ENCODE measurements around the gene LAMTOR3. TPM values are rescaled to one million over a fixed set of nuclear protein-coding genes. Genes with fewer than 3 reads are reported as not detected.
"Not testable (repeated sequence)": the region's sequence is repeated elsewhere in the genome, so short reads cannot be mapped to it uniquely, and the experiment has no call there.

LAMTOR3 gene
- total RNA-seq, 1 donor from 2014 or later = 28.8 TPM

DNA sequence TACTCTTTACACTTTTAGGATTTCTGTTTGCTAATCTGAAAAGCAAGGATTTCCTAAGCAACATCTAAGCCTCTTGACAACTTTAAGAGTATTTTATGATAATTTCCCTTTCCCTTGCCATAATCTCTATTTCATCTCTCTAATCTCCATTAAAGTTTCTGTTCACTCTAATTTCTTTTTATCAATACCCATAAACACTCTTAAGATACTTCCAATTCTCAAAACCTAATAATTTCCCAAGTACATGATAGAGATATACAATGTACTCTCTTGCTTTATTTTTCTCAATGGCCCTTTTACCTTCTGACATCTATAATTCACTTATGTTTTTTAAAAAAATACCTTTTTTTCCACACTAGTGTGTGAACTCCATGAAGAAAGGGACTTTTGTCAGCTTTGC is 50.8 kb downstream of the LAMTOR3 start:
- no peaks in the 10 kb centered on the region for H3K9me3 Mint-ChIP-seq
- intact Hi-C loops (cut with micrococcal nuclease) = loop anchor here (10.0 kb wide), 1 partner anchor 909 kb away; no protein-coding TSS in a partner anchor
- no peaks in the 10 kb centered on the region for H3K27me3 Mint-ChIP-seq (ENCODE audit: low read depth)
- peaks cover 42% of the 10 kb centered on the region for H3K4me1 Mint-ChIP-seq (ENCODE audit: low read depth)
- no peak overlapping the region for H3K4me3 Mint-ChIP-seq (ENCODE audit: low read depth)
- peaks cover 51% of the 10 kb centered on the region for H3K36me3 Mint-ChIP-seq (ENCODE audit: low read depth)
- no peak for DNase-seq (ENCODE audit: low spot score)
- H3K27ac Mint-ChIP-seq = no peak overlapping the region

DNA sequence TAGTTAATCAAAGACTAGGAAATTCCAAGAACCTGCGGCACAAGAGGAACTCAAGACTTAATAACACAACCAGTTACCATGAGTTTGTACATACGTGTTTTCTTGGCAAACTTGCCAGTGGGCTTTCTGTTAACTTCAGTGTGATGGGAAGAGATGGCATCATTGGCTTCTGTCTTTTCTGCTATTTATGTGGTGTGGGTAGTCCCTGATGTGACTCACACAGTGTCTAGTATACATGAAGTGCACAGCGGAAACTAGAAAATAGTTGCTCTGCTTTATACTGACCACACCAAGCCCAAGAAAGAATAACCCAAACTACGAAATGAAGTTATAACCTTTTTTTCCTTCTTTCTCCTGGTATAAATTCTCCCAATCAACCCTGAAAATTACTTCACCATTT is 53.1 kb downstream of the LAMTOR3 start:
- H3K4me3 Mint-ChIP-seq (ENCODE audit: low read depth) = no peak overlapping the region
- no peaks in the 10 kb centered on the region for H3K27me3 Mint-ChIP-seq (ENCODE audit: low read depth)
- peaks cover 64% of the 10 kb centered on the region for H3K36me3 Mint-ChIP-seq (ENCODE audit: low read depth)
- intact Hi-C loops (cut with micrococcal nuclease) = loop anchor here (10.0 kb wide), 1 partner anchor 906 kb away; no protein-coding TSS in a partner anchor
- peaks cover 21% of the 10 kb centered on the region for H3K4me1 Mint-ChIP-seq (ENCODE audit: low read depth)
- no peak for DNase-seq (ENCODE audit: low spot score)
- H3K9me3 Mint-ChIP-seq = no peaks in the 10 kb centered on the region
- H3K27ac Mint-ChIP-seq = no peak overlapping the region

DNA sequence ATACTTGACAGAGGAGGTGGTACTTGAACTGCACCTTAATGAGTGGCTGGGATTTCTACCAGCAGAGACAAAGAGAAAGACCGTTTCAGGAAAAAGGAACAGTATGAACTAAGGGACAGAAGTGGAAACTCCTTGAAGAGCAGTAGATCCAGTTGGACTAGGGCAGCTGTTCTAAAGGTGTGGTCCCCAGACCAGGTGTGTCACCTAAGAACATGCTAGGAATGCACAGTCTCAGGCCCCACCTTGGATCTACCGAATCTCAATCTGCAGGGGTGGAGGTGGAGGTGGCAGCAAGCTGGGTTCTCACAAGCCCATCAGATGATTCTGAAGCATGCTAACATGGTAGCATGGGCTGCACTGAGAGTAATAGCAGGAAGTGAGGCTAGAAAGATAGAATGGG is 55.3 kb downstream of the LAMTOR3 start:
- Mint-ChIP-seq H3K4me1 (ENCODE audit: low read depth) (peaks cover 7% of the 10 kb centered on the region), H3K9me3 (no peaks in the 10 kb centered on the region), H3K27ac (no peak overlapping the region), H3K36me3 (ENCODE audit: low read depth) (peaks cover 65% of the 10 kb centered on the region), H3K27me3 (ENCODE audit: low read depth) (no peaks in the 10 kb centered on the region), H3K4me3 (ENCODE audit: low read depth) (no peak overlapping the region)
- intact Hi-C loops (cut with micrococcal nuclease) = no loop called here
- DNase-seq (ENCODE audit: low spot score) = no peak

DNA sequence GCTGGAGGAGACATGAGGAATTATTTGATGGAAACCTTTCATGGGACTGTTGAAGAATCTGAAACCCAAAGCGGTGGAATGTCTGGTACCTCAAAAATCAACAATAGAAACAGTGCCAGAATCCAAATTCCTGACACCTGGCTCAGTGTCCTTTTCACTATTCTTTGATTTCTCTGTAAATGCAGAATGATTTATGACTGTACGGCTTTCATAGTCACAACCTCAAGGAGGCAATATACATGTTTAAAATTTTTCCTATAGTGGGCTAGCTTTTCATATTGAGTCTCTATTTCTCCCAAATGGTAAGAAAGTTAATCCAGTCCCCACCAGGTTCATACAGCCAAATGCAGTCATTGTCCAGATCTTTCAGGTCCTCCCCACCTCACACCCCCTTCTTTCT is 58.3 kb downstream of the LAMTOR3 start:
- Mint-ChIP-seq H3K4me1 (ENCODE audit: low read depth) (peaks cover 2% of the 10 kb centered on the region), H3K27ac (no peak overlapping the region), H3K9me3 (no peaks in the 10 kb centered on the region), H3K4me3 (ENCODE audit: low read depth) (no peak overlapping the region), H3K36me3 (ENCODE audit: low read depth) (peaks cover 53% of the 10 kb centered on the region), H3K27me3 (ENCODE audit: low read depth) (no peaks in the 10 kb centered on the region)
- DNase-seq (ENCODE audit: low spot score) = no peak
- intact Hi-C loops (cut with micrococcal nuclease) = no loop called here

DNA sequence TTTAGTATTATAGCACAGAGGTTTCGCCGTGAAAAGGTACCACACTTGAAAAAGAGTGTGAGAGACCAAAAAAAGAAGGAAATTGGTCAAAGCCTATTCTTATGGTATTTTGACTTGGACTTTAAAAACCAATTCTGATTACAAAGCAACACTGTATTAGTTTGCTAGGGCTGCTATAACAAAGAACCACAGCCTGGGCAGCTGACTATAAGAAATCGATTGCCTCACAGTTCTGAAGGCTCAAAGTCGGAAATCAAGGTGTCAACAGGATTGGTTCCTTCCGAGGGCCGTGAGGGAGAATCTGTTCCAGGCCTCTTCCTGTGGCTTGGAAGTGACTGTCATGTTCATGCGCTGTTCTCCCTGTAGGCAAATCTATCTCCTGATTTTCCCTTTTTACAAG is 59.7 kb downstream of the LAMTOR3 start:
- Mint-ChIP-seq H3K36me3 (ENCODE audit: low read depth) (peaks cover 47% of the 10 kb centered on the region), H3K27ac (no peak overlapping the region), H3K4me1 (ENCODE audit: low read depth) (peaks cover 5% of the 10 kb centered on the region), H3K27me3 (ENCODE audit: low read depth) (no peaks in the 10 kb centered on the region), H3K9me3 (no peaks in the 10 kb centered on the region), H3K4me3 (ENCODE audit: low read depth) (no peak overlapping the region)
- DNase-seq (ENCODE audit: low spot score) = no peak
- intact Hi-C loops (cut with micrococcal nuclease) = no loop called here

DNA sequence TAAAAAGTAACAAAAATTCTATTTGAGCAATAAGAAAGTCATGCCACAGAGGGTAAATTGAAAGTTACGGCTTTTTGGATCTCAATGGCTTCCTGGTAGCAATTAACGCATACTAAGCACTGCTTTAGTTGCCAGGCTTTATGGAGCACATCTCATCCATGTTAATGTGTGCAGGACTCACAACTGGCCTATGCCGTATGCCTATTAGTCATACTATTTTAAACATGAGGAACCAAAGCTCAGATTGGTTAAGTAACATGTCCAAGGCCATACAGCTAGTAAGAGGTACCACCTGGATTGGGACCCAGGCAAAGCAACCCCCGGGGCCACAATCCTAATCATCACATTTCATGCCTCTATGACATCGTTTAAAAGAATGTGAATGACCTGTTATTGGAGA is 60.5 kb downstream of the LAMTOR3 start:
- no peak for DNase-seq (ENCODE audit: low spot score)
- Mint-ChIP-seq H3K9me3 (no peaks in the 10 kb centered on the region), H3K4me1 (ENCODE audit: low read depth) (peaks cover 5% of the 10 kb centered on the region), H3K27me3 (ENCODE audit: low read depth) (no peaks in the 10 kb centered on the region), H3K27ac (no peak overlapping the region), H3K4me3 (ENCODE audit: low read depth) (no peak overlapping the region), H3K36me3 (ENCODE audit: low read depth) (peaks cover 40% of the 10 kb centered on the region)
- intact Hi-C loops (cut with micrococcal nuclease) = no loop called here

DNA sequence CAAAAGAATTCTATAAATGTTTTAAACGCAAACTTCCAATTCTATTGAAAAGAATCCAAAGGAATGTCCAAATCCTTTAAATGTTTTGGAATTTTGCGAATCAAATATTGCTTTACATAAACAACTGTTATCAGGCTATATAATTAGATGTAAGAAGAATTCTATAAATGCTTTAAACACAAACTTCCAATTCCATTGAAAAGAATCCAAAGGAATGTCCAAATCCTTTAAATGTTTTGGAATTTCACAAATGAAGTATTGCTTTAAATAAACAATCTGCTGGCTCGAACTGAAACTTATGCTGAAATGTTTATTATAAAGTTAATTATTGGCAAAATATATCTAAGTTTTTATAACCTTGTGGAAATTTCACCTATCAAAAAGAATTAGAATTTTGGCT is 61.5 kb downstream of the LAMTOR3 start:
- no peaks in the 10 kb centered on the region for H3K27me3 Mint-ChIP-seq (ENCODE audit: low read depth)
- H3K27ac Mint-ChIP-seq = no peak overlapping the region
- no peak overlapping the region for H3K4me3 Mint-ChIP-seq (ENCODE audit: low read depth)
- intact Hi-C loops (cut with micrococcal nuclease) = no loop called here
- no peak for DNase-seq (ENCODE audit: low spot score)
- peaks cover 37% of the 10 kb centered on the region for H3K36me3 Mint-ChIP-seq (ENCODE audit: low read depth)
- peaks cover 7% of the 10 kb centered on the region for H3K4me1 Mint-ChIP-seq (ENCODE audit: low read depth)
- no peaks in the 10 kb centered on the region for H3K9me3 Mint-ChIP-seq

DNA sequence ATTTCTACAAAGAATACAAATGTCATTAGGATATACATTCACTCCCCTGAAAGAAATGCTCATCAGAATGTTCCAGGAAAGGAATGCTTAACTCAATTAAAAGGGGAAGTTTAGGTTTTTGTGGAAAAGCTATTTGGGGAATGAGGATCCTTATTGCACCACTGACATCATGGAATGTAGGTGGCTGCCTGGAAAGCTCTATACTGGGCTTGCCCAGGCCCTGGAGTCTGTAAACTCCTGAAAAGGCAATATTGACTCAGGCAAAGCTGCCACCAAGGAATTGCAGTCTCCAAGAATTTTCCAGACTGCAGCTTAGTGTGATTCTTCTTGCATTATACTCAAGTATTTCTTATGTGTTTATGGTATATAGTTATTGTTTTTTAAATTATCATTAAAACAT is 61.9 kb downstream of the LAMTOR3 start:
- DNase-seq (ENCODE audit: low spot score) = no peak
- Mint-ChIP-seq H3K4me3 (ENCODE audit: low read depth) (no peak overlapping the region), H3K36me3 (ENCODE audit: low read depth) (peaks cover 36% of the 10 kb centered on the region), H3K4me1 (ENCODE audit: low read depth) (peaks cover 11% of the 10 kb centered on the region), H3K9me3 (no peaks in the 10 kb centered on the region), H3K27ac (no peak overlapping the region), H3K27me3 (ENCODE audit: low read depth) (no peaks in the 10 kb centered on the region)
- intact Hi-C loops (cut with micrococcal nuclease) = no loop called here

DNA sequence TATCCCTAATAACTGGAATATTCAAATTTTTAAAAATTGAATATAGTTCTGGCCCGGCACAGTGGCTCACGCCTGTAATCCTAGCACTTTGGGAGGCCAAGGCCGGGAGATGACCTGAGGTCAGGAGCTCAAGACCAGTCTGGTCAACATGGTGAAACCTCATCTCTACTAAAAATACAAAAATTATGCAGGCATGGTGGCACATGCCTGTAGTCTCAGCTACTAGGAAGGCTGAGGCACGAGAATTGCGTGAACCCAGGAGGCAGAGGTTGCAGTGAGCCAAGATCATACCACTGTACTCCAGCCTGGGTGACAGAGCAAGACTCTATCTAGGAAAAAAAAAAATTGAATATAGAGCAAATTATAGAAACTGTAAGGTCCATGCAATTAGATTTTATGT is 64.2 kb downstream of the LAMTOR3 start:
- H3K4me3 Mint-ChIP-seq (ENCODE audit: low read depth); DNase-seq (ENCODE audit: low spot score); H3K27ac Mint-ChIP-seq; H3K27me3 Mint-ChIP-seq (ENCODE audit: low read depth); H3K9me3 Mint-ChIP-seq; intact Hi-C loops (cut with micrococcal nuclease): not testable (repeated sequence)
- peaks cover 25% of the 10 kb centered on the region for H3K4me1 Mint-ChIP-seq (ENCODE audit: low read depth)
- H3K36me3 Mint-ChIP-seq (ENCODE audit: low read depth) = peaks cover 25% of the 10 kb centered on the region

DNA sequence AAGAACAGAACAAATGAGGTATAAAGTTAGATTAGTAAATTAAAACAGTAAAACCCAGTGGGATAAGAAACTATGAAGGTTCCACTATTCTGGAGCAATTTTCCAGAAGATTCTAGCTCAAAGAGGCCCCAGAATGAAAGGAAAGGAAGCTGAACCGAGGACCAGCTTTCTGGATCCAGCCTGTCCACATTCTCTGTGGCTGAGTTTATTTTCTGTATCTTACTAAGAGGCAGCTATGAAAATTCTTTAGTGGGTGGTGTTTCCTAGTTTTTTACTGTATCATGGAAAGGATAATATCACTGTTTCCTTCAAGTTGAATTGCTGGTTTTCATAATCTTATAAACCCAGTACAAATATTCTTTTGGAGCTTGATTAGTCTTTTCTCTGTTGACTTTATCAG is 65.8 kb downstream of the LAMTOR3 start:
- Mint-ChIP-seq H3K27me3 (ENCODE audit: low read depth) (no peaks in the 10 kb centered on the region), H3K36me3 (ENCODE audit: low read depth) (peaks cover 30% of the 10 kb centered on the region), H3K4me1 (ENCODE audit: low read depth) (peaks cover 35% of the 10 kb centered on the region)

More for the DNA sequence above, 65.8 kb downstream of the LAMTOR3 start:
- Mint-ChIP-seq H3K9me3 (peaks cover 2% of the 10 kb centered on the region), H3K27ac (no peak overlapping the region), H3K4me3 (ENCODE audit: low read depth) (no peak overlapping the region)
- intact Hi-C loops (cut with micrococcal nuclease) = no loop called here
- no peak for DNase-seq (ENCODE audit: low spot score)

Other genes with a start within 250 kb of the LAMTOR3 start
- gene C4orf54, start 236.6 kb downstream of the LAMTOR3 start, total RNA-seq = not detected in 2 replicates
- gene DAPP1, start 77.6 kb downstream of the LAMTOR3 start, total RNA-seq = 21.4 and 23.6 TPM in 2 replicates
- 45.8 and 49.9 TPM in 2 replicates for gene DNAJB14, start 52.2 kb upstream of the LAMTOR3 start, total RNA-seq
- gene H2AZ1, start 55.8 kb upstream of the LAMTOR3 start, total RNA-seq = 446 and 466 TPM in 2 replicates

Measured in activated T-helper 2 cell treated with anti-CD3 and anti-CD28 coated beads, Interferon-gamma antibody, Interleukin-2, Interleukin-4, amounts not matched to agents 10 μg/mL and 5 μg/mL and 100 μg/mL, durations not matched to agents 14 hours and 24 hours and 36 hours (primary cell).